GM23248 (cell line): ENCODE data around the gene TRIM68. TPM values are rescaled to one million over a fixed set of nuclear protein-coding genes. Genes with fewer than 3 reads are reported as not detected.

Source experiments
- DNase-seq: peaks from one replicate; pipeline ENCODE4 v3.0.0-alpha.2; 2015
- H2AFZ ChIP-seq: fragments of 200-600 bp; sonication (generic); 2 replicates; pipeline ENCODE4 v1.6.1; 2016; ENCODE audit warnings: antibody characterized with exemption
- H3F3A ChIP-seq: fragments of 200-600 bp; sonication (generic); 2 replicates; pipeline ENCODE4 v1.6.1; 2016; ENCODE audit warnings: mild to moderate bottlenecking, antibody characterized with exemption, mixed run types; ENCODE audit not compliant: insufficient read depth
- H3K27ac ChIP-seq: fragments of 200-600 bp; sonication (generic); 2 replicates; pipeline ENCODE4 v1.5.1; 2016; ENCODE audit warnings: mild to moderate bottlenecking
- H3K27me3 ChIP-seq: fragments of 200-600 bp; sonication (generic); replicated peaks from 2 replicates; pipeline ENCODE4 v1.6.1; 2016; ENCODE audit warnings: mild to moderate bottlenecking; ENCODE audit not compliant: insufficient read depth
- H3K36me3 ChIP-seq: fragments of 200-600 bp; sonication (generic); 2 replicates; pipeline ENCODE4 v1.6.1; 2016; ENCODE audit warnings: low read depth, mild to moderate bottlenecking
- H3K4me1 ChIP-seq: fragments of 200-600 bp; sonication (generic); 2 replicates; pipeline ENCODE4 v1.6.1; 2016; ENCODE audit warnings: mild to moderate bottlenecking; ENCODE audit not compliant: insufficient read depth
- H3K4me2 ChIP-seq: fragments of 200-600 bp; sonication (generic); one replicate; pipeline ENCODE4 v1.6.1; 2016; ENCODE audit warnings: mild to moderate bottlenecking; ENCODE audit not compliant: unreplicated experiment
- H3K4me3 ChIP-seq: fragments of 200-600 bp; sonication (generic); 2 replicates; pipeline ENCODE4 v1.5.1; 2016; ENCODE audit warnings: mild to moderate bottlenecking
- H3K79me2 ChIP-seq: fragments of 200-600 bp; sonication (generic); 2 replicates; pipeline ENCODE4 v1.6.1; 2016; ENCODE audit warnings: mild to moderate bottlenecking; ENCODE audit not compliant: insufficient read depth
- H3K9ac ChIP-seq: fragments of 200-600 bp; sonication (generic); 2 replicates; pipeline ENCODE4 v1.6.1; 2016; ENCODE audit warnings: mild to moderate bottlenecking
- H3K9me2 ChIP-seq: fragments of 200-600 bp; sonication (generic); 2 replicates; pipeline ENCODE4 v1.6.1; 2016; ENCODE audit warnings: mixed run types, mild to moderate bottlenecking, moderate library complexity; ENCODE audit not compliant: insufficient read depth
- H3K9me3 ChIP-seq: fragments of 200-600 bp; sonication (generic); one replicate; pipeline ENCODE4 v1.6.1; 2017; ENCODE audit warnings: low read depth
- H4K20me1 ChIP-seq: fragments of 200-600 bp; sonication (generic); 2 replicates; pipeline ENCODE4 v1.6.0; 2016; ENCODE audit not compliant: insufficient read depth
- EZH2 ChIP-seq: fragments of 200-600 bp; sonication (generic); IDR thresholded peaks from 2 replicates; pipeline ENCODE4 v1.6.1; 2018; ENCODE audit warnings: antibody characterized with exemption, mild to moderate bottlenecking; ENCODE audit not compliant: insufficient read depth, poor library complexity, severe bottlenecking
- EZH2phosphoT487 ChIP-seq: fragments of 200-600 bp; sonication (generic); IDR thresholded peaks from 2 replicates; pipeline ENCODE4 v1.6.1; 2018; ENCODE audit warnings: antibody characterized with exemption, moderate library complexity, mild to moderate bottlenecking, low read depth; ENCODE audit not compliant: insufficient read depth
- WGBS, 2 experiments: methylation state at CpG; one replicate each; pipeline ENCODE4 v1.1.6; 2015 to 2017; ENCODE audit warnings: low lambda C conversion rate in 2 of 2, low coverage in 1 of 2; ENCODE audit errors: missing lambda C conversion rate in 2 of 2; 5-methylcytosine and 5-hydroxymethylcytosine counted together
- in situ Hi-C: fragments of 300-500 bp; cut with MboI; formaldehyde crosslinking; loops from 2 replicates; pipeline ENCODE4 v1.15.0; 2020
- polyA plus RNA-seq: library from polyadenylated mRNA; unstranded; fragments of >200 nt; fragmentation: Nextera tagmentation; extraction: Ambion mirVana; gene quantifications from 2 replicates; pipeline ENCODE4 v1.2.1, GENCODE V29; 2016
- total RNA-seq: library from RNA; depleted of rRNA; stranded (reverse); fragments of >200 nt; shearing (Covaris generic); gene quantifications from 2 replicates; pipeline ENCODE4 v1.2.3, GENCODE V29; 2014

Gene TRIM68
- total and polyA plus RNA-seq, 2 experiments from 2014 or later = 5.1 to 15.2 TPM

DNA sequence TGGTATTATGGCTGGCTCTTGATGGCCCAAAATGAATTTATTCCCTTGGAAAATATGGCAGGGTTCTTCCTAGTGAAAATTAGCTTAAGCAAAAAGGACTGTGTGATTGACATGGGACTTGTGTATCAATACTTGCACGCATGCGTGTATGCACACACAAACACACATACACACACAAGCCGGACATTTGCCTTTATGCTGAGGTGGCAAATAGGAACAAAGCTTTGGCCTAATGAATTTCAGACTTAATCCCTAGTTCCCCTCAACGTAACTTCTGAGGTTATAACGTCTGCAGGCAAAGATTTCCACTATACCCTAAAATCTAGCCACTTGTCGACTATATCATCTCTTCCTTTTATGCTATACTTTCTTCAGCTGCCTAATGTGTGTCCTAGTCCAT lies 29.4 kb downstream of the TRIM68 start:
- Histone ChIP-seq H3K9ac (no peak overlapping the region), H3K4me3 (no peak overlapping the region), H3K79me2 (no peaks in the 10 kb centered on the region), H3K27ac (no peak overlapping the region), H3F3A (no peaks in the 10 kb centered on the region), H3K4me1 (no peaks in the 10 kb centered on the region), H3K27me3 (no peaks in the 10 kb centered on the region), H3K36me3 (no peaks in the 10 kb centered on the region), H3K9me3 (no peaks in the 10 kb centered on the region), H3K4me2 (no peak overlapping the region), H4K20me1 (no peaks in the 10 kb centered on the region), H2AFZ (no peak overlapping the region), H3K9me2 (no peaks in the 10 kb centered on the region)
- no peak for DNase-seq
- in situ Hi-C loops = no loop called here
- TF ChIP-seq EZH2phosphoT487 = no peak
- no peak for TF ChIP-seq EZH2
- 37 to 40% methylated on average over 6 of the region's 6 CpGs for WGBS, 2 experiments

DNA sequence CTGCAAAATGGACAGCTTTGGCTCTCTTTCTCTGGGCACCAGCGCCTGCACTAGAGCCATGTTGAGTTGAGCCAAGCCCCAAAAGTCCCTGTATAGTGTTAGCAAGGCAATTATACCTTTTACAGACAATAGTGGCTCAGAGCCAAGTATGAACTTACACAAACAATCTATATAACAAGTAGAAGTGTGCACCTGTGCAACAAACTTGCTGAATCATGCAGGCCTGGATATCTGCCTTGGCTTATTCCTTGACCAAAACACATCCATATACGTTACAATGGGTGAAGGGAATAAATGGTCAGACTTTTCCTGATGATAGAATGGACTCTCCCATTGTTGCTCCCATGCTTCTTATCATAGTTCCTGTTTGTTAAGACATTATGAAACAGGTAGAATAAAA lies 30.3 kb downstream of the TRIM68 start:
- no peak overlapping the region for H3K27ac ChIP-seq
- WGBS, 2 experiments = 13 to 23% methylated on average over 2 of the region's 2 CpGs
- TF ChIP-seq EZH2 (no peak), EZH2phosphoT487 (no peak)

DNA sequence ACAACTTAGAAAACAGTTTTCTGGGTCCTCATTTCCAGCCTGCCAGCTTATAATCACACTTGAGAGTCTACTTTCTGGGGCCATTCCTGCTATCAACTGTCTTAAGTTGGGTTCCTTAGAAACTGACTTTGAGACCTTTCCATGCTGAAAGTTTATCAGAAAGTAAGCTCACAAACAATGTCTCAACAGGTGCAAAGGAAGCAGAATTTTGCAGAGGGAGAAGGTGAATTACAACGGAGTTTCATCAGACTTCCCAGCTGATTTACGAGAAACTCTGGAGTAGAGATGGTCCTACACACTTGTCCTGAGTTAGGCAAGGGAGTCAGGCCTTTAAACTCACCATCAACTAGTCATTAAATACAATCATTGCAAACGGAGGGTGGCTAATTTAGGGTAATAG lies 31.2 kb downstream of the TRIM68 start:
- Histone ChIP-seq H3K9me3 (no peaks in the 10 kb centered on the region), H3K27ac (no peak overlapping the region), H3K9me2 (no peaks in the 10 kb centered on the region), H3K27me3 (no peaks in the 10 kb centered on the region), H4K20me1 (no peaks in the 10 kb centered on the region), H3K4me3 (no peak overlapping the region), H3K36me3 (no peaks in the 10 kb centered on the region), H3K79me2 (no peaks in the 10 kb centered on the region), H3K4me2 (no peak overlapping the region), H3K4me1 (no peaks in the 10 kb centered on the region), H2AFZ (no peak overlapping the region), H3K9ac (no peak overlapping the region), H3F3A (no peaks in the 10 kb centered on the region)
- in situ Hi-C loops = no loop called here
- no peak for TF ChIP-seq EZH2
- TF ChIP-seq EZH2phosphoT487 = no peak
- DNase-seq = no peak
- 22 to 30% methylated on average over 3 of the region's 3 CpGs for WGBS, 2 experiments

More for the DNA sequence above, 30.3 kb downstream of the TRIM68 start:
- H3K9ac ChIP-seq = no peak overlapping the region
- H3K9me2 ChIP-seq = no peaks in the 10 kb centered on the region
- in situ Hi-C loops = no loop called here
- H3K4me1 ChIP-seq = no peaks in the 10 kb centered on the region
- H3K9me3 ChIP-seq = no peaks in the 10 kb centered on the region
- H3F3A ChIP-seq = no peaks in the 10 kb centered on the region
- no peaks in the 10 kb centered on the region for H3K79me2 ChIP-seq
- no peak for DNase-seq
- no peaks in the 10 kb centered on the region for H4K20me1 ChIP-seq
- H3K4me3 ChIP-seq = no peak overlapping the region
- H2AFZ ChIP-seq = no peak overlapping the region
- H3K36me3 ChIP-seq = no peaks in the 10 kb centered on the region
- H3K4me2 ChIP-seq = no peak overlapping the region
- no peaks in the 10 kb centered on the region for H3K27me3 ChIP-seq

DNA sequence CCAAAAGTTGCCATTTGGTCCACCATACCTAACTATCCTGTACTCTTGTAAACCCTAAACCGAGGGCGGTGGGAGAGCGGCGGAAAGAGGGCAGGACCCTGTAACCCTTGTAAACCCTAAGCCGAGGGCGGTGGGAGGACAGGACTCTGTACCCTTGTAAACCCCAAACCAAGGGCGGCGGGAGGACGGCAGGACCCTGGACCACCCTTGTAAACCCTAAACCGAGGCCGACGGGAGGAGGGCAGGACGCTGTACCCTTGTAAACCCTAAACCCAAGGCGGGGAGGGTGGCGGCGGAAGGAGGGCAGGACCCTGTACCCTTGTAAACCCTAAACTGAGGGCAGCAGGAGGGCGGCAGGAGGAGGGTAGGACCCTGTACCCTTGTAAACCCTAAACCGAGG lies 39.0 kb downstream of the TRIM68 start:
- no peaks in the 10 kb centered on the region for H3F3A ChIP-seq
- TF ChIP-seq EZH2phosphoT487 = no peak
- no peak for TF ChIP-seq EZH2
- no peak overlapping the region for H3K27ac ChIP-seq
- no peaks in the 10 kb centered on the region for H3K27me3 ChIP-seq
- no peaks in the 10 kb centered on the region for H3K4me1 ChIP-seq
- in situ Hi-C loops = no loop called here
- H3K9me3 ChIP-seq = no peaks in the 10 kb centered on the region
- H3K4me2 ChIP-seq = no peak overlapping the region
- H2AFZ ChIP-seq = no peak overlapping the region
- no peak for DNase-seq
- no peak overlapping the region for H3K9ac ChIP-seq
- H3K9me2 ChIP-seq = no peaks in the 10 kb centered on the region
- H3K36me3 ChIP-seq = no peaks in the 10 kb centered on the region
- WGBS, 2 experiments = 57 to 70% methylated on average over 18 of the region's 18 CpGs
- no peaks in the 10 kb centered on the region for H4K20me1 ChIP-seq
- H3K4me3 ChIP-seq = no peak overlapping the region
- H3K79me2 ChIP-seq = no peaks in the 10 kb centered on the region

DNA sequence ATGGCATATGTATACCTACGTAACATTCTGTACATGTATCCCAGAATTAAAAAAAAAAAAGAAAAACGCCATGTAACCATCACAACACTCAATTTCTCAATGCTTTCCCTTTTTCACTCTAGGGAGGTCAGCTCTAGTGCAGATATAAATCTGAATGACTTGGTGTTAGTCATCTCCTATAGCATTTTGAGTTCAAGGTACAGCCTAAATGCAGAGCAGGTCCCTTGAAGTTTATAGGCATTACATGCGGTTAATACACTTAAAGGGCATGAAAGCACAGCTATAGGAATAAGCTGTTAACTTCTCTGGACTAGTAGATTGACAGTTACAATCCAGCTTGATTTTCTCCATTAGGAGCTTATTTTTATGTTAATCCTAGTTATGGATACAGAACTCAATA lies 42.7 kb downstream of the TRIM68 start:
- no peaks in the 10 kb centered on the region for H3K4me1 ChIP-seq
- H3K9ac ChIP-seq = no peak overlapping the region
- H3F3A ChIP-seq = no peaks in the 10 kb centered on the region
- no peak overlapping the region for H3K4me3 ChIP-seq
- WGBS, 2 experiments = 38 to 39% methylated on average over 3 of the region's 3 CpGs
- H3K79me2 ChIP-seq = no peaks in the 10 kb centered on the region
- H2AFZ ChIP-seq = no peak overlapping the region
- no peaks in the 10 kb centered on the region for H3K27me3 ChIP-seq
- H4K20me1 ChIP-seq = no peaks in the 10 kb centered on the region
- no peaks in the 10 kb centered on the region for H3K36me3 ChIP-seq
- no peak for DNase-seq
- no peak overlapping the region for H3K4me2 ChIP-seq
- no peak for TF ChIP-seq EZH2
- no peak for TF ChIP-seq EZH2phosphoT487
- no peaks in the 10 kb centered on the region for H3K9me2 ChIP-seq
- H3K9me3 ChIP-seq = no peaks in the 10 kb centered on the region
- in situ Hi-C loops = no loop called here
- no peak overlapping the region for H3K27ac ChIP-seq
